NCI-H2107 (cell line): Measurements from ENCODE around the gene ARHGAP19.
"Not testable (repeated sequence)": the region's sequence is repeated elsewhere in the genome, so short reads cannot be mapped to it uniquely, and the experiment has no call there.

Experiments used
- DNase-seq: peaks from one replicate; lab custom pipeline; 2025; lab: John Stamatoyannopoulos, UW

The ARHGAP19 gene

GRCh38 chr10:97279121-97279815 is 13.2 kb downstream of the ARHGAP19 start:
- DNase-seq, result no peak

- DNase-seq, result peak; percentile 21
These were observed 13.9 kb downstream of the ARHGAP19 start for GRCh38 chr10:97278491-97278989.

DNA sequence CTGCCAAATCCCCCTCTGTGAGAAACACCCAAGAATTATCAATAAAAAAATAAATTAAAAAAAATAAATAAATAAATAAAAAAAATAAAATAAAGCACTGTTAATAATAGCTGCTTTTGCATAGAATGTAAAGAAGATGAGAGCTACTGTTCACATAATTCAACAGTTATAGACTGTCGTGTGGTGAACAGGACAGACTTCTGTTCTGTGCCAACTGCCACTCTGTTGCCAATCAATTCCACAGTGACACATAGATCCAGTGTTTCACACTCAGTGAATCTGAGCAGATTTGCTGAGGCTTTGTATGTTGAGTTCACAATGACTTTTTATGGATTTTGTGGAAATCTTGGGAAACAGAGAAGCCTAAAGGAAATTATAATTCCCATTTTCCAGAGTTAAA is 14.9 kb downstream of the ARHGAP19 start:
- no peak for DNase-seq

DNA sequence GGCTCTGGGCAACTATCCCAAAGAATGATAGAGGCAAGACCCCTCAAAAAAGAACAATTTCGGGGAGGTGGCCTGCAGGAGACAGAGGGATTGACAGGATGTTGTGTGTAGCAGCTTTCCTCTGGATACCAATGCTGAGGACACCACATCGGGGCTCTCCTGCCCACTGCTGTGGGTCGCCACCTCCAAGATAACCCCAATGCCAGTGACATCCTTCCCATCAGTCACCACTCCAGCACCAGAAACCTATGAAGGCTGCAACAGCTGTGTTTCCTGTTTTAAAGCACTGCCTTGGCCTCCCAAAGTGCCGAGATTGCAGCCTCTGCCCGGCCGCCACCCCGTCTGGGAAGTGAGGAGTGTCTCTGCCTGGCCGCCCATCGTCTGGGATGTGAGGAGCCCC is 17.6 kb downstream of the ARHGAP19 start:
- DNase-seq, result no peak

DNA sequence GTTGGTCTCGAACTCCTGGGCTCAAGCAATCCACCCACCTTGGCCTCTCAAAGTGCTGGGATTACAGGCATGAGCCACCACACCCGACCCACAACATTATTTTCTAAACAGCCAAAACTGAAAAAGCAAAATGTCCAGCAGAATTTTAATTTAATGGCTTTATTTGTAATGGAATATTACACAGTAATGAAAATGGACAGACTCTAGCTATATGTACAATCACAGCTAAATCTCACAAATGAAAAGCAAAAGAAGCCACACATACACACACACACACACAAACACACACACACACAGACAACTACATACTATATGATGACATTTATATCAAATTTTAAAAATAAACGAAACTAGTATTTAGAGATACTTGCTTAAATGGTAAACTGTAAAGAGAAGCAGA is 18.7 kb downstream of the ARHGAP19 start:
- DNase-seq, result no peak

DNA sequence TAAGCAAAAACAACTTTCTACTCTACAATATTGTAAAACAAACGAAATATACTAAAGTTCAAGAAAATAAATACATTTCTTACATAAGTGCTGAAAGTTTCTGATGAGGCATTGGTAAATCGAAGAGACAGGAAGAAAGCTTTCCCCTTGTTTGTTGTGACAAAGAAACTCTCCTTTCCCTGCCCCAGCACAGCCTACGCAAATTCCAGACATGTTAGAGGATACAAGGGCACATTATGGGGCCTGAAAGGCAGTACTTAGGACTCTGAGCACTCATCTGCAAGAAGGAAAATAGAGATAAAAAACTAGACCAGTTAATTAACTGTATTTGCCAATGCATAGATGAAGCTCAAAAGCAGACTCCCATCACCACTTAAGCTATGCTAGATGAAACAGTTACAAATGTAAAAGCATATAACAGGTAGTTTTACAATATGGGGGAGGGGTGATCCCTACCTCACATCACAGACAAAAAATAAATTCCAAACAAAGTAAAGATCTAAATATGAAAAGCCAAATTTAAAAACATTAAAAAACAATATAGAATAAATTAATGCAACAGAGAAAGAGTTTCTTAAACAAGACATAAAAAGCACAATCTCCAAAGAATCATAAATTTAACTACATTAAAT is 21.8 kb downstream of the ARHGAP19 start:
- no peak for DNase-seq

- no peak for DNase-seq
These were observed 24.8 kb downstream of the ARHGAP19 start for GRCh38 chr10:97267671-97268070.

GRCh38 chr10:97265095-97265494 is 27.3 kb downstream of the ARHGAP19 start:
- not testable (repeated sequence) for DNase-seq

DNA sequence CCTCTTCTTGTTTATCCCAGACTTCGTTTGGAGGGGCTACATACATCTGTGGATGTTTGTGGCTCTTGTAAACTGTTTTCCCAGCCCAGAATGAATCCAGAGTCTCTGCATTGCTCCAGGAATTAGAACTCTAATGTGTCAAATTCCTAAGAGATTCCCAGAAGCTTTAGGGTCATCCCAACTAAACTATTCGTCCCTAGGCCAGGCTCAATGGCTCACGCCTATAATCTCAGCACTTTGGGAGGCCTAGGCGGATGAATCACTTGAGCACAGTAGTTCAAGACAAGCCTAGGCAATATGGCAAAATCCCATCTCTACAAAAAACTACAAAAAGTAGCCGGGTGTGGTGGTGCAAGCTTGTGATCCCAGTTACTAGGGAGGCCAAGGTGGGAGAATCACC is 28.5 kb downstream of the ARHGAP19 start:
- DNase-seq, result no peak

DNA sequence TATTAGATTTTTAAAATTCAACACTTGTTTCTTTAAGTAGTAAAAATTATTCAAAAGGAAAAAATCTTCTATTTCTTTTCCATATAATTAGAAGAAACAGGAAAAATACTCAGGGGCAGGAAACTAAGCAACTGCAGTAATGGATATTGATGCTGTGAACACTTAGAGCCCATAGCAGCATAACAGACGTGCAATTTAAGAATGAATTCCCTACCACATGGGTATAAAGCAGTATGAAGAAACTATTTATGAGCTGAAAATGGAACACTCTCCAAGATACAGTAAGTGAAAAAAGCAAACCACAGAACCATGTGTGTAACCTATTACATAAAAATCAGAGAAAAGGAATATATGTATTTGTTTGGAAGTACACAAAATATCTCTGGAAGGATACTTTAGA is 30.8 kb downstream of the ARHGAP19 start:
- no peak for DNase-seq

GRCh38 chr10:97261183-97261582 is 31.3 kb downstream of the ARHGAP19 start:
- no peak for DNase-seq

- no peak for DNase-seq
These were observed 33.3 kb downstream of the ARHGAP19 start for GRCh38 chr10:97259119-97259518.

GRCh38 chr10:97256356-97256755 is 36.1 kb downstream of the ARHGAP19 start:
- no peak for DNase-seq

DNA sequence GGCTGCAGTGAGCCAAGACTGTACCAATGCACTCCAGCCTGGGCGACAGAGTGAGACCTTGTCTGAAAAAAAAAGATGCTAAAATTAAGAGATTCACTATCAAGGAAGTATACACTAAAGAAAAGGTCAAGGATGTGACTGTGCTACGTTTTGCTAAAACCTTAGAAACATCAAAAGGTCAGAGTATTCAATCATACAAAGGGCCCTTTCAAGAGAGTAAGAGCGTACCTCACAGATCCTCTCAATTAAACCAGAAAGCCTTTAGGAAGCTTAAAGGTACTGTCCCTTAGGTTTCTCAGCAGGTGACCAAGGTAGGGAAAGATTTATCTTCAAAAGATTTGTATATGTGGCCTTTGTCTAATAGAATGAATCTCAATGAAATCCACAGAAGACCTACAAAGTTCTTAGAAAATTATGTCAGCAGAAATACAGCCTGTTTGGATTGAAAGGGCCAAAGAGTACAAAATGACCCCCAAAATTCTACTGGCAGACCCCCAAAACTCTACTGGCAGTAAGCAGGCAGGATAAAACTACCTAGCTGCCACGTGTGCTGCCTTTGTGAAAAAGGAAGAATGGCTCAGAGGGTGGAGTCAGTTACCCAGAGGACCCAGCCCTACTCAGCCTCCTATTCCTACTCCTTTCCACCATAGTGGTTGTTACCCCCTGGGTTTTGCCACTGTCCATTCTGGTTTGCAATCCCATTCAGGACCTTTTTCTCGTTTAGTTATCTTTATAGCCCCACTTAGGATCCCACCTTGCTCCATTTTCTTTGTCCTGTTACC is 36.7 kb downstream of the ARHGAP19 start:
- no peak for DNase-seq

DNA sequence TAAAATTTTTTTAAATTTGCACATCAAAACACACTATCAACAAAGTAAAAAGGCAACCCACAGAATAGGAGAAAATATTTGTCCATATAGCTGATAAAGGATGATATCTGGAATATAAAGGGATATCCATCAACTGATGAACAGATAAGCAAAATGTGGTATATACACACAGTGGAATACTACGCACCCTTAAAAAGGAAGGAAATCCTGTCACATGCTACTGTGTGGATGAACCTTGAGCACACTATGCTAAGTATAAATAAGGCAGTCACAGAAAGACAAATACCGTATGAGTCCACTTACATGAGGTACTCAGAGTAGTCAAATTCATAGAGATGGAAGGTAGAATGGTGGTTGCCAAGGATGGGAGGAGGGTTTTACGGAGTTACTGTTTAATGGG is 37.7 kb downstream of the ARHGAP19 start:
- DNase-seq, result no peak

DNA sequence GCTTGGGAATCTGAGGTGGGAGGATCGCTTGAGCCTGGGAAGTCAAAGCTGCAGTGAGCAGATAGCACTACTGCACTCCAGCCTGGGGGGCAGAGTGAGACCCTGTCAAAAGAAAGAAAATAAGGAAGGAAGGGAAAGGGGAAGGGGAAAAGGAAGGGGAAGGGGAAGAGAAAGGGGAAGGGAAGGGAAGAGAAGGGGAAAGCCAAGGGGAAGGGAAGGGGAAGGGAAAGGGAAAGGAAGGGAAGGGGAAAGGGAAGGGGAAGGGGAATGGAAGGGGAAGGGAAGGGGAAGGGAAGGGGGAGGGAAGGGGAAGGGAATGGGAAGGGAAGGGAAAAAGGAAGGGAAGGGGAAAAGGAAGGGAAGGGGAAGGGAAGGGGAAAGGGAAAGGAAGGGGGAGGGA is 41.5 kb downstream of the ARHGAP19 start:
- DNase-seq, result no peak

DNA sequence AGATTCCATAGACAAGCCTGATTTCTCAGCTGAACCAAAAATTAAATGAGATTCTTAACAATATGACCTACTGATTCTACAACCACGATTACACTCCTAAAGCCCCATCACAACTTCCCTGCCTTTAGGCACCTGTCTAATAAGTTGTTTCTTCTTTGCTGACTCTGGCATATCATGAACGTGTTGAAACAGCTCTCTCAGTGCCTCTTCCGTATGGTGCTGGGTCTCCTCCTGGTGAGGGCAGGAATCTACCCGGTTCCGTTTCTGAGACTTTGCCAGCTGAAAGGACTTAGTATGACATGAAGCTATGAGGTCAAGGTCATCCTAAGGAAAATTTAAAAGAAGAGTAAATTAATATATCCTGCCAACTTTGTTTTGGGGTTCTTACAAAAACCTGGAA is 48.6 kb downstream of the ARHGAP19 start:
- no peak for DNase-seq

DNA sequence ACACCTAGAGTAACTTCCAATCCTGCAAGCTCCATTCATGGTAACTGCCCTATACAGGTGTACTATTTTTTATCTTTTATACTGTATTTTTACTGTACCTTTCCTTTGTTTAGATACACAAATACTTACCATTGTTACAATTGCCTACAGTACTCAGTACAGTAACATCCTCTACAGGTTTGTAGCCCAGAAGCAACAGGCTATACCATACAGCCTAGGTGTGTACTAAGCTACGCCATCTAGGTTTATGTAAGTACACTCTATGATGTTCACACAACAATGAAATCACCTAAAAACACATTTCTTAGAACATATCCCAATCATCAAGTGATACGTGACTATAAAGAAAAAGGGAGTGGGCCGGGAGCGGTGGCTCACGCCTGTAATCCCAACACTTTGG is 53.6 kb downstream of the ARHGAP19 start:
- DNase-seq, result no peak

GRCh38 chr10:97235353-97235752 is 57.1 kb downstream of the ARHGAP19 start:
- no peak for DNase-seq

DNA sequence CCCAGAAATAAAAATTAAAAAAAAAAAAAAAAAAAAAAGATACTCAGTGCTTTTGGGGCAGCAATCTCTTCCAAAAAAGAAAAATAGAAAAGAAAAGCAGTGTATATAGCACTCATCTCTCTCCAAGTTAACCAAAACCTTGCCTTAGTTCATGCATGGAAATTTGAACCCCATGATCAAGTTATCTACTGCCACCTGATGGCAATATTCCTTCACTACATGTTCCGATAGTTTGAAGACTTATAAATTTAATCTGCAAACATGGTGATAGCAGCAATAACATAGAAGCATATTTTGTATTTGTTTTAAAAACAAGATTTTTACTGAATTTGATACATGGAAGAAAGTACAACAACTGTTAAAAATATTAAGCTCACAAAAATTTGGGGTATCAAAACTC is 58.0 kb downstream of the ARHGAP19 start:
- peak; percentile 10 for DNase-seq

DNA sequence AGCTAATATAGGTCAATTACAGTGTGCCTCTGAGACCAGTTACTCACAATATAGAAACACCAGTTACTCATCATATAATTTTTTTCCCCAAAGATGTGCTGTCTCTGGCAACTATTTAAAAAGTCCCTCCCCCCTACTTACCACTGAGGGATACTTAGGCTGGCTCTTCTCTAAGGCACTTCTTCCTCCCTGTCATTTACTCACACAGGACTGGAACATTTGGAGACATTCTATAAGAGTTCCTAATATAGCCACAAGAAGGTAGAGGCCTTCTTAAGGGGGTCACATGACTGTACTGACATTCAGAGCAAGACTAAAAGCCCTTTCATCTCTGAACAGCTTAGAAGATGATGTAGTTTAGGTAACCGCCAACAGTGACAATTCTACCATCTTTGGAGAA is 62.3 kb downstream of the ARHGAP19 start:
- DNase-seq, result no peak

GRCh38 chr10:97229322-97230015 is 63.0 kb downstream of the ARHGAP19 start:
- DNase-seq, result no peak
